ENCODE measurements around the gene METTL24.

- TF ChIP-seq EZH2 (IDR thresholded peaks at IDR 0.05; ENCODE audit: insufficient read depth, poor library complexity, severe bottlenecking): no peak
- no peak for TF ChIP-seq EZH2phosphoT487 (IDR thresholded peaks at IDR 0.05; ENCODE audit: insufficient read depth, low read depth)
These were observed 34.6 kb upstream of the METTL24 start for GRCh38 chr6:110392727-110393126.
